HUES6 (cell line): ENCODE measurements around the gene ATP6V1G2.

Experiments used
- H3K27ac ChIP-seq: 2 replicates; pipeline ENCODE4 v1.7.0; 2013; ENCODE audit warnings: low read depth, mild to moderate bottlenecking, low read length, inconsistent platforms
- H3K27me3 ChIP-seq: 2 replicates; pipeline ENCODE4 v1.6.1; 2013; ENCODE audit warnings: low read length; ENCODE audit not compliant: control insufficient read depth, insufficient read depth
- H3K36me3 ChIP-seq: 2 replicates; pipeline ENCODE4 v1.6.1; 2013; ENCODE audit warnings: low read length; ENCODE audit not compliant: control insufficient read depth, insufficient read depth
- H3K4me1 ChIP-seq: 2 replicates; pipeline ENCODE4 v1.6.1; 2013; ENCODE audit warnings: low read length; ENCODE audit not compliant: control insufficient read depth, insufficient read depth
- H3K4me3 ChIP-seq: 2 replicates; pipeline ENCODE4 v1.5.1; 2013; ENCODE audit warnings: low read depth, low read length
- H3K9ac ChIP-seq: one replicate; pipeline ENCODE4 v1.6.1; 2013; ENCODE audit warnings: mild to moderate bottlenecking, low read length
- H3K9me3 ChIP-seq: 2 replicates; pipeline ENCODE4 v1.6.1; 2013; ENCODE audit warnings: low read depth, low read length; ENCODE audit not compliant: control insufficient read depth, insufficient read depth

ATP6V1G2 gene

DNA sequence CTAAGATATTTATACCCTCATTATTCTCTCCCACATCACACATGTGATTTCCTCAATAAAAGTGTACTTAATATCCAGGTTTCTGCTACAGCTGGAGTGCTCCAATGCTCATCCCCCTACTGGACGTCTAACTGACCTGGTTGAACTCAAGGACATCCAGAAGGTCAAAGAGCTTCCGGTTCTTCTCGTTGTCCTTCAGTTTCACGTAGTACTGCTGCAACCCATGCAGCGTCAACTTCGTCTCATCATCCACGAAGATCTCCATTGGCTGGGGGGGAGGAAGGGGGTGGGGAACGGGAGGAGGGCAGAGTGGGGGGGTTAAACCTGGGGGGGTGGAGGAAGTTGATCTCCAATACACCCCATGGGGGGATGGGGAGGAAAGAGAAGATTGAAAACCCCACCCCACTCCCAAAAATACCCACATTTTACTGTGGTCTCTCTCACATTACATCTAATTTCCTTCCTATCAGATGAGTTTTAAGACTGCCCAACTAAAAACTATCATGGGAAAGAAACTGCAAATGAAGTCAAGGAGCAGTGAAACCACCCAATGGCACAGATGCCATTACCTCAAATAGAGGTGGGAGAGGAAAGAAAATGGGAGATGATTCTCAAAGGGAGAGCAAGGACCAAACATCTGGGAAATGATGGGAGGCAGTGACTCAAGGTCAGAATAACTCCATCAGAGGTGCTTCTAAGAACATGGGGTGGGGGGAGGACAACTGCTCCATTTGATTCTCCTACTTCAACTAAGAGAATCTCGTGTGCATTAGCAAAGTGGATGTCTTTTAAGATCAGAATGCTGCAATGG, 13.6 kb downstream of the ATP6V1G2 start:
- Histone ChIP-seq H3K4me1 (peaks cover 7% of the 10 kb centered on the region), H3K36me3 (peaks cover 85% of the 10 kb centered on the region), H3K4me3 (no peak overlapping the region), H3K27ac (no peak overlapping the region), H3K9ac (no peak overlapping the region), H3K9me3 (no peaks in the 10 kb centered on the region), H3K27me3 (no peaks in the 10 kb centered on the region)

DNA sequence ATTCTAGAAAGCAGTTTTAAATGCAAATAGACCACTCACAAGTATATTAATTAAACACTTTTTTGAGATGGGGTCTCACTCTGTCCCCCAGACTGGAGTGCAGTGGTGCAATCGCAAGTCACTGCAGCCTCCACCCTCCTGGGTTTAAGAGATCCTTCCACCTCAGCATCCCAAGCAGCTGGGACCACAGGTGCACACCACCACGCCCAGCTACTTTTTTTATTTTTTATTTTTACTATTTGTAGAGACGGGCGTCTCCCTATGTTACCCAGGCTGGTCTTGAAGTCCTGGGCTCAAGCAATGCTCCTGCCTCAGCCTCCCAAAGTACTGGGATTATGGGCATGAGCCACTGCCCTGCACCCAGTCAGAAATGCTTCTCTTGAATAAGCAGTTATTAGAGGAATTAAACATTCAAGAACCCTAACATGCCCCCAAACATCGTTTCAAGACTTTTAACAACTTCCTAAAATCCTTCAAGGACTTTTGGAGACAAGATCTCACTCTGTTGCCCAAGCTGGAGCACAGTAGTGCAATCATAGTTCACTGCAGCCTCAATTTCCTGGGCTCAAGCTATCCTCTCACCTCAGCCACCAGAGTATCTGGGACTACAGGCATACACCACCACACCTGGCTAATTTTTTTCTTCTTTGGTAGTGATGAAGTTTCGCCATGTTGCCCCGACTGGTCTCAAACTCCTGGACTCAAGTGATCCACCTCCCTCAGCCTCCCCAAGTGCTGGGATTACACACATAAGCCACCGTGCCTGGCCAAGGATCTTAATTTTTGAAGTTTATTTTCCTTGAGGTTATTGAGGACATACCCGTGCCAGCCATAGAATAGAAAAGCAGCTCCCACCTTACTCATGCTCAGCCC, 14.4 kb downstream of the ATP6V1G2 start:
- Histone ChIP-seq H3K9ac (no peak overlapping the region), H3K27me3 (no peaks in the 10 kb centered on the region), H3K9me3 (no peaks in the 10 kb centered on the region), H3K4me3 (no peak overlapping the region), H3K36me3 (peaks cover 76% of the 10 kb centered on the region), H3K4me1 (peaks cover 7% of the 10 kb centered on the region), H3K27ac (no peak overlapping the region)

DNA sequence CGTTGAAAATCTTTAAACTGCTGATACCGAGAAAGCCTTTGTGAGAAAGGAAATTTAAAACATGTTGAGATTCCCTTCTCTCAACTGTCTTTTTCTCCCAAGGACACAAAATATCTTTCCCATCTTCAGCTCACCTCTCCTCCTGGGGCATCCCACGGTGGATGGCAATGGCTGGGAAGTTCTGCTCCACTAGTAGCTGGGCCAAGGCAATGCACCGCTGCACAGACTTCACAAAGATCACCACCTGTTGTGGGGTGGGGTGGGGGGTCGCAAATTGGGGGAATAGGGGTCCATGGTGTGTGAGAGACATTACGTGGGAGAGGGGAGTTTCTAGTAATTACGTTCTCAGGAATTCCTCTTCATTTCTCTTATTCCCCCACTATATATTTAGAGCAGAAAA, 15.2 kb downstream of the ATP6V1G2 start:
- Histone ChIP-seq H3K4me1 (peaks cover 7% of the 10 kb centered on the region), H3K27ac (no peak overlapping the region), H3K36me3 (peaks cover 68% of the 10 kb centered on the region), H3K9ac (no peak overlapping the region), H3K4me3 (no peak overlapping the region), H3K27me3 (no peaks in the 10 kb centered on the region), H3K9me3 (no peaks in the 10 kb centered on the region)

DNA sequence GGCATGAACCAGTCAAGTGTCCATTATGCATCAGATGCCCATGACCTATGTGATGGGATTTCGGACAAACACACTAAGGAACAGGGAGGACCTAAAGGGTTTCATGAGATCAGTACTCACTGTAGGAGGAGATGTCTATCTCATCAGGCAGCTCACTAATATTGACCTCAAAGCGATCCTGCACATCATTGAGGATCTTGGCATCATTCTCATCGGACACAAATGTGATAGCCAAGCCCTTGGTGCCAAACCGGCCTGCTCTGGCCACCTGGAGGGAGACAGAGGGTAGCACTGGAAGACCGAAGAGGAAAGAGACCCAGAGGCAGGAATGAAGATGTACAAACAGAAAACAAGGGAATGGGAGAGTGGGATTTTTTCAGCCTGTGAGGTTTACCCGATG, 15.7 kb downstream of the ATP6V1G2 start:
- H3K9ac ChIP-seq: no peak overlapping the region
- no peaks in the 10 kb centered on the region for H3K9me3 ChIP-seq
- H3K36me3 ChIP-seq: peaks cover 63% of the 10 kb centered on the region
- H3K4me3 ChIP-seq: no peak overlapping the region
- peaks cover 7% of the 10 kb centered on the region for H3K4me1 ChIP-seq
- no peaks in the 10 kb centered on the region for H3K27me3 ChIP-seq
- no peak overlapping the region for H3K27ac ChIP-seq

DNA sequence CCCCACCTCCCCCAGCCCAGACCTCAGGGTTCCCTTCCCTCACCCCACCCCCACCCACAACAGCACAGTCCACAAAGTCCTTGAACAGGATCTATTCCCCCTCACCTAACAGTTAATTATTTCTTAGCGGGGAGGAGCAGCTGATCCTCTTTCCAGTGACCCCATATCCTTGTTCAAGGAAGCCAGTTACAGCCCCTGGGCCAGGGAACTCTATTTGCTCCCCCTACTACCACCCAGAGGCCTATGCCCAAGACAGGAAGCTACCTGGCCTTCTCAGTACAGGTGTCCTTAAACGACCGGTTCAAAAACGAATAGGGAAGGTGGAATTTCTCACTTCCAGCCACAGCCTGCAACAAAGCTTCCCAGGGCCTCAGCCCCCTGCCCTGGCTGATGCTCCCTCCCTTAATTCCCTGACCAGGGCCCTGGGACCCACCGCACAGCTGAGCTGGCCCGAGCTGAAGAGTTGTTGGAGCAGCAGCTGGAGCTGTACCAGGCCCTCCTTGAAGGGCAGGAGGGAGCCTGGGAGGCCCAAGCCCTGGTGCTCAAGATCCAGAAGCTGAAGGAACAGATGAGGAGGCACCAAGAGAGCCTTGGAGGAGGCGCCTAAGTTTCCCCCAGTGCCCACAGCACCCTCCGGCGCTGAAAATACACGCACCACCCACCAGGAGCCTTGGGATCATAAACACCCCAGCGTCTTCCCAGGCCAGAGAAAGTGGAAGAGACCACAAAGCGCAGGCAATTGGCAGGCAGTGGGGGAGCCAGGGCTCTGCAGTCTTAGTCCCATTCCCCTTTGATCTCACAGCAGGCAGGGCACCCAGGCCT, 16.9 kb downstream of the ATP6V1G2 start:
- Histone ChIP-seq H3K9me3 (no peaks in the 10 kb centered on the region), H3K36me3 (peaks cover 52% of the 10 kb centered on the region), H3K27ac (no peak overlapping the region), H3K4me3 (no peak overlapping the region), H3K4me1 (peaks cover 7% of the 10 kb centered on the region), H3K9ac (no peak overlapping the region), H3K27me3 (no peaks in the 10 kb centered on the region)

DNA sequence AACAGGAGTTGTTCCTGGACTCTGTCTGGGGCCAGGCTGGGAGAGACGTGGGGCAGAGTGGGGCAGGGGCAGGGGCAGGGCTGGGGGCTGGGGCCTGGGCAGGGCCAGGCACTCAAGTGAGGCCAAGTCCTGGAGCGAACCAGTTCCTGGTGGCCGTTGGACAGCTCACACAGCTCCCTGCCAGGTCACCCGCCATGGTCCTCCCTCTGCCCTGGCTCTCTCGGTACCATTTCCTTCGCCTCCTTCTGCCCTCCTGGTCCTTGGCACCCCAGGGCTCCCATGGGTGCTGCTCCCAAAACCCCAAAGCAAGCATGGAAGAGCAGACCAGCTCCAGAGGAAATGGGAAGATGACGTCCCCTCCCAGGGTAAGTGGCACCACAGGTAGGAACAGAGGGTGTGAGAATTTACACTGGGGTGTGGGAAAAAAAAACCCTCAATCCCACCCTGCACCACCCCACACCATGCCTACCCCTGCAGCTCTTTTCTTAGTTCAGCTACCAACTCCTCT, 17.5 kb downstream of the ATP6V1G2 start, which contains the start of gene MCCD1:
Gene MCCD1 (plus strand): TSS at position 142 of the 508 bp plus-strand sequence. CDS start 53 bp downstream, at position 195.
- Histone ChIP-seq H3K4me3 (no peak within 1 kb of the TSS), H3K9me3 (no peaks in the 10 kb centered on the region), H3K27ac (no peak within 1 kb of the TSS), H3K27me3 (no peaks in the 10 kb centered on the region), H3K36me3 (peaks cover 45% of the 10 kb centered on the region), H3K9ac (peak within 1 kb of the TSS; percentile 41), H3K4me1 (peaks cover 7% of the 10 kb centered on the region)

DNA sequence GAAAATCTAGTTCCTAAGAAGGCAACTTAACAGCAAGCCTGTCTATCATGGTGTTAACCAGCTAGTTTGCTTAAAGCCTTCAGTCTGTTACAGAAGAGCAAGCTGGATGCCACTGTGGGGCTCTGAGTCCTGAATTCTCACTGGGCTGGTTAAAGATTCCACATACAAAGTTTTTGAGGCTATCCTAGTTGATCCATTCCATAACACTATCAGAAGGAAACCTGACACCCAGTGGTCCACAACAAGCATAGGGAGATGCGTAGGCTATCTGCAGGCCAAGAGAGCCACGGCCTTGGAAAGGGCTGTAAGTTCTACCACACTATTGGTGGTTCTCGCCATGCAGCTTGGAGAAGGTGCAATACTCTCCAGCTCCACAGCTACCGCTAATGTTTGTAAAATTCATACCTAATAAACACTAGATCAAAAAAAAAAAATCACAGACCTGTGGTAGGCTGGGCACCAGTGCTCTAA, 18.1 kb downstream of the ATP6V1G2 start:
- H3K4me1 ChIP-seq: peaks cover 7% of the 10 kb centered on the region
- H3K9me3 ChIP-seq: no peaks in the 10 kb centered on the region
- no peak overlapping the region for H3K4me3 ChIP-seq
- peak overlapping the region; percentile 4 for H3K9ac ChIP-seq
- no peaks in the 10 kb centered on the region for H3K27me3 ChIP-seq
- H3K27ac ChIP-seq: no peak overlapping the region
- peaks cover 40% of the 10 kb centered on the region for H3K36me3 ChIP-seq

DNA sequence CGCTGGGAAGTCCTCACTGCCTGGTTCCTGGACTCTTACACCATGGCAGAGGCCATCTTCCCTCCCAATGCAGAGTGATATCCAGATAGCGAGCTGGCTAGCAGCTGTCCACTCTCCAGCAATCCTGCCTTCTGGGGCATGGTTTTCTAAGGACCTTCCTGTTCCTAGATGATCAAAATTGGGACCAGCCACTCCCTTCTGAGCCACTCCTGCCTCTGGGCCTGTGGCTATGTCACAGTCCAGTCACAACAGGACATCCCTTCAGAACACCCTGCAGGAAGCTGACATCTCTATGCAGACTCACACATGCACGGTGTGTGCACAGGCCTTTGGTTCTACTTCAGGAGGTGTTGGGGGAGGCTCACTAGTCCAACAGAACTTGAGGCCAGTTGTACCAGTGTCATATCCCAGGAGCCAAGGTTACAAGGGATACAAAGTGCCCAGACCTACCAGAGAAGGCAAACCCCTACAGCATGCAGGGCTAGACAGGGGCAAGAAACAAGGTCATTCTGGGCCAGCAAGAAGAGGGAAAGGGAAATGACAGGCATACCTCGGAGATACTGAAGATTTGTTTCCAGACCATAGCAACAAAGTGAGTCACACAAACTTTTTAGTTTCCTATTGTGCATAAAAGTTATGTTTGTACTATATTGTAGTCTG, 20.3 kb downstream of the ATP6V1G2 start:
- no peaks in the 10 kb centered on the region for H3K27me3 ChIP-seq
- peaks cover 7% of the 10 kb centered on the region for H3K4me1 ChIP-seq
- H3K4me3 ChIP-seq: no peak overlapping the region
- H3K9ac ChIP-seq: no peak overlapping the region
- no peaks in the 10 kb centered on the region for H3K9me3 ChIP-seq
- H3K27ac ChIP-seq: no peak overlapping the region
- peaks cover 17% of the 10 kb centered on the region for H3K36me3 ChIP-seq

DNA sequence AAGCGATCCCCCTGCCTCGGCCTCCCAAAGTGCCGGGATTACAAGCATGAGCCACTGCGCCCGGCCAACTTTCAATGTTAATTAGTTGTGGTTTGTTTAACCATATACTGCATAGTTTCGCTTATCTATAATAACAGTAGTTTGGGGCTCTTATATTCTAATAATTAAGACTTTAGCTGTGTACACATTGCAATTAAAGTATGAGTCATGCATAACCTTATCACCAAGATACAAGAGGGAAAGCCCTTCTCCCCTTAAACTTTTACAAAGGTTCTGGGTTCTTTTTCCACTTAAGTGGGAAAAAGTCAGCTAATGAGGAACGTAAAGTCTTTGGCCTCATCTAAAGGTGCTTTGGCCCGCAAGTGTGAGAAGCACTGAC, 20.9 kb downstream of the ATP6V1G2 start:
- no peak overlapping the region for H3K27ac ChIP-seq
- no peaks in the 10 kb centered on the region for H3K27me3 ChIP-seq
- no peak overlapping the region for H3K9ac ChIP-seq
- H3K9me3 ChIP-seq: no peaks in the 10 kb centered on the region
- peaks cover 12% of the 10 kb centered on the region for H3K36me3 ChIP-seq
- H3K4me1 ChIP-seq: peaks cover 7% of the 10 kb centered on the region
- H3K4me3 ChIP-seq: no peak overlapping the region

DNA sequence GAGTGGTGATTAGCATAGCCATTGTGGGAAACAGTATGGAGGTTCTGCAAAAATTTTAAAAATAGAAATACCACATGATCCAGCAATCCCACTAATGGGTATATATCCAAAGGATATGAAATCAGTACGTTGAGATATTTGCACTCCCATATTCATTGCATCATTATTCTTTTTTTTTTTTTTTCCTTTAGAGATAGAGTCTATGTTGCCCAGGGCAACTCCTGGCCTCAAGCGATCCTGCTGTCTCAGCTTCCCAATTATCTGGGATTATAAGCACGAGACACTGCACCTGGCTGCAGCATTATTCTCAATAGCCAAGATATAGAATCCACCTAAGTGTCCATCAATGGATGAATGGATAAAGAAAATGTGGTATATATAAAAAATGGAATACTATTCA, 24.6 kb downstream of the ATP6V1G2 start:
- Histone ChIP-seq H3K4me1 (no peaks in the 10 kb centered on the region), H3K27ac (no peak overlapping the region), H3K9me3 (no peaks in the 10 kb centered on the region), H3K36me3 (no peaks in the 10 kb centered on the region), H3K27me3 (no peaks in the 10 kb centered on the region), H3K4me3 (no peak overlapping the region), H3K9ac (no peak overlapping the region)
